Right lobe of liver (tissue), 4 donors: ENCODE results near the gene L3MBTL2.

Experiments
- POLR2A ChIP-seq: fragments of 450-650 bp; IDR thresholded peaks from one replicate; pipeline ENCODE4 v1.6.1; 2017; ENCODE audit warnings: antibody characterized with exemption, mild to moderate bottlenecking
- TF ChIP-seq, protein P1 (sequence below), 4 donors: fragments of 200-600 bp in 3 of 4; fragments of 450-650 bp in 1 of 4; IDR thresholded peaks; one replicate each; pipeline versions ENCODE4 v1.5.1 to v1.8.0; 2016 to 2022; ENCODE audit warnings: antibody characterized with exemption in 4 of 4, mild to moderate bottlenecking in 2 of 4
- donor health status: DM: no; HTN: no; CAD: no.
- donor health status: DM: no; HTN: no; CAD: no.
- donor health status: DM: no; HTN: yes; CAD: no.

DNA sequence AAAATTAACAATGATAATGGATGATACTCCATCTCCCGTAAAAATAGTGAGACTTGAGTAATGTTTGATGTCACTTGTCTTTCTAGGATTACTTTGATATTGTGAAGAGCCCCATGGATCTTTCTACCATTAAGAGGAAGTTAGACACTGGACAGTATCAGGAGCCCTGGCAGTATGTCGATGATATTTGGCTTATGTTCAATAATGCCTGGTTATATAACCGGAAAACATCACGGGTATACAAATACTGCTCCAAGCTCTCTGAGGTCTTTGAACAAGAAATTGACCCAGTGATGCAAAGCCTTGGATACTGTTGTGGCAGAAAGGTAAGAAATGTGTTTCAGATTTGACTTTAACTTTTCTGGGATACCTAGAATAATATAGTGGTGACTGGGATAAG is 48.0 kb upstream of the L3MBTL2 start:
- TF ChIP-seq, protein P1, sequence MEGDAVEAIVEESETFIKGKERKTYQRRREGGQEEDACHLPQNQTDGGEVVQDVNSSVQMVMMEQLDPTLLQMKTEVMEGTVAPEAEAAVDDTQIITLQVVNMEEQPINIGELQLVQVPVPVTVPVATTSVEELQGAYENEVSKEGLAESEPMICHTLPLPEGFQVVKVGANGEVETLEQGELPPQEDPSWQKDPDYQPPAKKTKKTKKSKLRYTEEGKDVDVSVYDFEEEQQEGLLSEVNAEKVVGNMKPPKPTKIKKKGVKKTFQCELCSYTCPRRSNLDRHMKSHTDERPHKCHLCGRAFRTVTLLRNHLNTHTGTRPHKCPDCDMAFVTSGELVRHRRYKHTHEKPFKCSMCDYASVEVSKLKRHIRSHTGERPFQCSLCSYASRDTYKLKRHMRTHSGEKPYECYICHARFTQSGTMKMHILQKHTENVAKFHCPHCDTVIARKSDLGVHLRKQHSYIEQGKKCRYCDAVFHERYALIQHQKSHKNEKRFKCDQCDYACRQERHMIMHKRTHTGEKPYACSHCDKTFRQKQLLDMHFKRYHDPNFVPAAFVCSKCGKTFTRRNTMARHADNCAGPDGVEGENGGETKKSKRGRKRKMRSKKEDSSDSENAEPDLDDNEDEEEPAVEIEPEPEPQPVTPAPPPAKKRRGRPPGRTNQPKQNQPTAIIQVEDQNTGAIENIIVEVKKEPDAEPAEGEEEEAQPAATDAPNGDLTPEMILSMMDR (IDR thresholded peaks at IDR 0.05): no peak
- no peak for TF ChIP-seq POLR2A
